HFF-Myc (cell line): ENCODE data around the gene RBM48.

ENCODE experiments used
- DNase-seq: peaks from one replicate; pipeline ENCODE4 v3.0.0-alpha.2; 2011; ENCODE audit warnings: low read depth; ENCODE audit errors: extremely low read depth
- H3K4me3 ChIP-seq: replicated peaks from 2 replicates; pipeline ENCODE4 v1.5.1; 2011; ENCODE audit warnings: low read depth, mild to moderate bottlenecking, control low read depth, low read length
- CTCF ChIP-seq: IDR thresholded peaks from 2 replicates; pipeline ENCODE4 v1.5.1; 2012; ENCODE audit warnings: mild to moderate bottlenecking, low read depth, low read length, control low read depth; ENCODE audit errors: missing control alignments

RBM48 gene

GRCh38 chr7:92567460-92567859 lies 38.9 kb downstream of the RBM48 start:
- H3K4me3 ChIP-seq = no peak overlapping the region
- no peak for TF ChIP-seq CTCF
- DNase-seq = no peak

- no peak overlapping the region for H3K4me3 ChIP-seq
- no peak for DNase-seq
- no peak for TF ChIP-seq CTCF
Measured at GRCh38 chr7:92569137-92569536, 40.5 kb downstream of the RBM48 start.

GRCh38 chr7:92576296-92576695 lies 47.7 kb downstream of the RBM48 start:
- H3K4me3 ChIP-seq = no peak overlapping the region
- no peak for DNase-seq
- no peak for TF ChIP-seq CTCF

- no peak overlapping the region for H3K4me3 ChIP-seq
- no peak for DNase-seq
- no peak for TF ChIP-seq CTCF
Measured at GRCh38 chr7:92582948-92583347, 54.4 kb downstream of the RBM48 start.

- no peak for DNase-seq
- TF ChIP-seq CTCF = no peak
- no peak overlapping the region for H3K4me3 ChIP-seq
Measured at GRCh38 chr7:92584953-92585352, 56.4 kb downstream of the RBM48 start.

GRCh38 chr7:92586403-92586802 lies 57.8 kb downstream of the RBM48 start:
- H3K4me3 ChIP-seq = no peak overlapping the region
- no peak for DNase-seq
- no peak for TF ChIP-seq CTCF

- DNase-seq = no peak
- no peak overlapping the region for H3K4me3 ChIP-seq
- no peak for TF ChIP-seq CTCF
Measured at GRCh38 chr7:92586841-92587240, 58.2 kb downstream of the RBM48 start.
